ENCODE results near the gene ROGDI. TPM values are rescaled to one million over a fixed set of nuclear protein-coding genes. Genes with fewer than 3 reads are reported as not detected.

Gene ROGDI
- total RNA-seq, 1 experiment from 2014 or later, result 36.4 TPM

DNA sequence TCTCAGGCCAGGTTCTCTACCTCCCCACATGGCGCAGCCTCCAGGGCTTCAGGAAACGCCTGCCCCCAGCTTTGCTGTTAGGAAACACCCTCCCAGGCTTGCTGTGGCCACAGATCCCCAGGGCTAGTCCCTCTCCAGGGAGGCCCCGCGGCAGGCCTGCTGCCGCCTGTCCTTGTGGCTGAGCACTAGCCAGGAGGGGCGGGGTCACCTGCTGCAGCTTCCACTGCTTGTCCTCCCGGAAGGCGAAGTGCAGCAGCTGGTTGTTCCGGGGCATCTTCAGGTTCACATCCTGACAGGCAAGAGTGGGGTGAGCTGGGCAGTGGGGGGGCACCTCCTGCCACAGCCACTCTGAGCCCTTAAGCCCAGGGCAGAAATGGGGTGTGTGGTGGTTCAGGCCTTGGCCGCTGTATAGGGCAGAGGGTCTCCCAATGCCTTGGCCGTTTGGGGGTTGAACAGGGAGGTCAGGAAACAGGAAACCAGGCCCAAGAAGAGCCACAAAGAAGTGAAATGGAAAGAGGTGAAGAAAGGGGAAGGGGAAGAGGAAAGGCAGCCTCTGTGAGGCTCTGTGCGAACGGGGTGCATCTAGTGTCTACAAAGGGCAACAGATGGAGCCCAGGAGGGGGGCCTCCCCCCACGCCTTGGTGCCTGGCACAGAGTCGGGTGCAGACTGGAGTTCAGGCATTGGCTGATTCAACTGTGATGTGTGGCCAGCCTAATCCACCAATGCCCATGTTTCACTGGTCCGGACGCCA lies 2.0 kb downstream of the ROGDI start:
- Histone ChIP-seq H3K9ac (ENCODE audit: extremely low read depth, insufficient read length, low read length) (no peak overlapping the region), H3K14ac (ENCODE audit: insufficient read depth, low read length) (no peak overlapping the region), H4K8ac (replicated peaks; ENCODE audit: insufficient read length, low read depth, low read length) (no peak overlapping the region), H3K79me2 (ENCODE audit: insufficient read depth, low read length) (no peaks in the 10 kb centered on the region), H3K27me3 (ENCODE audit: insufficient read depth, low read length) (no peaks in the 10 kb centered on the region), H3T11ph (ENCODE audit: low read length) (no peak overlapping the region), H3K9me3 (ENCODE audit: control insufficient read depth, low read depth, low read length) (no peaks in the 10 kb centered on the region), H3K56ac (ENCODE audit: insufficient read length, low read depth, low read length) (no peak overlapping the region), H3K4me1 (ENCODE audit: insufficient read depth, low read length) (no peaks in the 10 kb centered on the region), H4K20me1 (ENCODE audit: control insufficient read depth, insufficient read depth, insufficient read length) (no peaks in the 10 kb centered on the region), H2BK20ac (ENCODE audit: low read depth, low read length, poor library complexity, severe bottlenecking) (no peak overlapping the region), H3K4ac (ENCODE audit: low read depth, low read length) (no peak overlapping the region), H2BK15ac (ENCODE audit: low read depth, low read length) (no peak overlapping the region), H3K27ac (ENCODE audit: insufficient read length, low read depth, low read length) (no peak overlapping the region), H4K91ac (ENCODE audit: insufficient read length, low read depth, low read length) (no peak overlapping the region), H3K23ac (ENCODE audit: insufficient read length, low read depth, low read length) (no peak overlapping the region), H3K18ac (ENCODE audit: insufficient read length, low read depth, low read length) (no peak overlapping the region), H2AK5ac (ENCODE audit: insufficient read length, low read length) (no peak overlapping the region), H2BK12ac (ENCODE audit: insufficient read length, low read depth, low read length) (no peak overlapping the region), H2AFZ (ENCODE audit: low read length) (no peak overlapping the region), H2BK120ac (ENCODE audit: low read depth, low read length, poor library complexity, severe bottlenecking) (no peak overlapping the region), H3K79me1 (ENCODE audit: insufficient read depth, low read depth, low read length, poor library complexity, severe bottlenecking) (no peaks in the 10 kb centered on the region), H2BK5ac (ENCODE audit: insufficient read length, low read length) (no peak overlapping the region), H3K23me2 (ENCODE audit: insufficient read length, low read depth, low read length, poor library complexity, severe bottlenecking) (peaks cover 7% of the 10 kb centered on the region), H3K4me2 (ENCODE audit: insufficient read depth, insufficient read length, low read length) (no peak overlapping the region), H4K5ac (ENCODE audit: insufficient read length, low read depth, low read length) (no peak overlapping the region)
- no peak for DNase-seq
- TF ChIP-seq, protein P1, sequence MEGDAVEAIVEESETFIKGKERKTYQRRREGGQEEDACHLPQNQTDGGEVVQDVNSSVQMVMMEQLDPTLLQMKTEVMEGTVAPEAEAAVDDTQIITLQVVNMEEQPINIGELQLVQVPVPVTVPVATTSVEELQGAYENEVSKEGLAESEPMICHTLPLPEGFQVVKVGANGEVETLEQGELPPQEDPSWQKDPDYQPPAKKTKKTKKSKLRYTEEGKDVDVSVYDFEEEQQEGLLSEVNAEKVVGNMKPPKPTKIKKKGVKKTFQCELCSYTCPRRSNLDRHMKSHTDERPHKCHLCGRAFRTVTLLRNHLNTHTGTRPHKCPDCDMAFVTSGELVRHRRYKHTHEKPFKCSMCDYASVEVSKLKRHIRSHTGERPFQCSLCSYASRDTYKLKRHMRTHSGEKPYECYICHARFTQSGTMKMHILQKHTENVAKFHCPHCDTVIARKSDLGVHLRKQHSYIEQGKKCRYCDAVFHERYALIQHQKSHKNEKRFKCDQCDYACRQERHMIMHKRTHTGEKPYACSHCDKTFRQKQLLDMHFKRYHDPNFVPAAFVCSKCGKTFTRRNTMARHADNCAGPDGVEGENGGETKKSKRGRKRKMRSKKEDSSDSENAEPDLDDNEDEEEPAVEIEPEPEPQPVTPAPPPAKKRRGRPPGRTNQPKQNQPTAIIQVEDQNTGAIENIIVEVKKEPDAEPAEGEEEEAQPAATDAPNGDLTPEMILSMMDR (conservative IDR thresholded peaks at IDR 0.05), result no peak
- no peaks in the 10 kb centered on the region for H3K9me3 Mint-ChIP-seq
- no peaks in the 10 kb centered on the region; the same call in 1 of the 2 replicates for H3K27me3 Mint-ChIP-seq (ENCODE audit: low read depth)
- H3K4me3 Mint-ChIP-seq, result peak overlapping the region; percentile 76 to 85
- H3K36me3 Mint-ChIP-seq (ENCODE audit: insufficient read depth in 1 of 3, low read depth in 3 of 3), result peaks cover 8 to 34% (median 28%) of the 10 kb centered on the region in 3 experiments
- peak overlapping the region in 1 of 3 experiments; percentile 6; a peak in 1 of 7 replicates for H3K27ac Mint-ChIP-seq
- H3K4me1 Mint-ChIP-seq, result peaks cover 17 to 31% of the 10 kb centered on the region in 2 experiments
- WGBS (ENCODE audit: extremely low coverage, insufficient read length, low lambda C conversion rate), result no CpG with 5 or more reads among the region's 17 CpGs
